GM19351 (cell line): ENCODE measurements around the gene MSI2.

Experiments used
- ATAC-seq: cut with Tn5 transposase; IDR thresholded peaks from one replicate; pipeline ENCODE4 v1.9.1; 2021; ENCODE audit warnings: mild to moderate bottlenecking, moderate library complexity; ENCODE audit not compliant: unreplicated experiment

The MSI2 gene

DNA sequence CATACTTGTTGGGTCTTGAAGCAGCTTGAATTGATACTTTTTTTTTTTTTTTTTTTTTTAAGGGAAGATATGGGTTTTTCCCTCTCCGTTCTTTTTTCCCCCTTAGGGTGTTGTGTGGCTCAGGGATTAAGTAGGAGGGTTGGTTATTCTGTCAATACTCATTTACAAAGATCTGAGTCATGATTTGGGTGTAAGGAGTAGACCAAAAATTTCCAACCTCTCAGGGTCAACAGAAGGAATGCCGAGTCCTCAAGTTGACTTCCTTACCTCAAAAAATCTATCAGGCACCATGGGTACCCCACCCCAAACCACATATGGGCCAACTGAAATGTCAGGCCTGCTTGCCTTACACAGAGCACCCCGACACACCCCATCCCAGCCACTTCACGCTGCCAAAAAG, 258.3 kb downstream of the MSI2 start:
- ATAC-seq: no peak

DNA sequence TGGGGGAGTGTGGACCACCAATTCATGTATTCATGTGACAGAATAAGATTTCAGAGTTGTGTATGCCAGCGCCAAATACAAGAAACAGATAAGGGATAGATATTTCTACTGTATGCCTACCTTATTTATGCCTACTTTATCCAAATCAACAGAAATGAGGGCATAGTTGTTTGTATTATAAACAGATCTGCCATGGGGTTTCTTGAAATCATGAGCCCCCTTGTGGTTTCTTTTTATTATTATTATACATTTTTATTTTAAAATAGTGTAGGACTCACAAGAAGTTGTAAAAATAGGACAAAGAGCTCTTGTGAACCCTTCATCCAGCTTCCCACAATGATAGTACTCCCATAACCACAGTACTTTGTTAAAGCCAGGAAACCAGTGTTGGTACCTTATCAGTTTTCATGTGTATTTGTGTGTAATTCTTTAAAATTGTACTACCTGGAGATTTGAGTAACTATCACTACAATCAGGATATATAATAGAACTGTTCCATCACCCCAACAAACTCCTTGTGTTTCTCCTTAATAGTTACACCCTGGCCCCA, 259.4 kb downstream of the MSI2 start:
- no peak for ATAC-seq

DNA sequence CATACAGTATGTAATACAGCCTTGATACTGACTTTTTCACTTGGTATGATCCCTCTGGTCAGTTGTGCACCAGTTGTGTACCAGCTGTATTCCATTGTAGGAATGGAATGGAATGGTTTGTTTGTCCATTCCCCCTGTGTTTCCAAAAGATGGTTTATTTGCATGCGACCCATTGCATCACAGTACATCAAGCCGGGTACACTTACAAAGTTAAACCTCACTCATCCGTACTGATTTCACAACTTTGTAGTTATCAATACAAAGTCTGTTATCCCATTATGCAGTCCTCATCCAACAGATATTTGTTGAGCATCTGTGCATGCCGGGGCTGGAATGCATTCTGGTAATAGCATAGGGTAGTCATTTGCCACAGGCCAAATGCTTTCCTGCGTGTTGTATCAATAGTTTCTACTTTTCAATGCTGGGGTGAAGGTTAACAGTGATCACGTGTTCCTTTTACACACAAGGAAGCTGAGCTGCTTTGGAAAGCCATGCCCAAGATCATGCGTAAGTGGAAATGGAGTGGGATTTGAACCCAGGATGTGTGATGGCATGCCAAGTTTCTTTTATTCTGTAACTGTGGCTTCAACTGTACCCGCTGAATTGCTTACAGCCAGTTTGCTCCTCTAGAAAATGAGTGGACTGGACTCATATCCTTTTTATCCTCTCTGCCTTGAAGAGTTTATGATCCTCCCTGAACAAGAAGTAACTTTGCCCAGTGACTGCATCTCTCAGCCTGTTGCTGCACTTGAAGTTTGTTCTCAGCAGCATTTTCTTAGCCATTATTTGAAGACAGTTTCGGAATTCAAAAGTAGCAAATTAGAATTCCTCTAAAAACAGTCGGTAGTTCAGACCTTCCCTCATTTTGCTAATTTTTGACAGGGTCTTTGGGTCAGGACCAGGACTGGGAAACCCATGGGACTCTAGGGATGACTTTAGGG, 260.2 kb downstream of the MSI2 start:
- no peak for ATAC-seq

DNA sequence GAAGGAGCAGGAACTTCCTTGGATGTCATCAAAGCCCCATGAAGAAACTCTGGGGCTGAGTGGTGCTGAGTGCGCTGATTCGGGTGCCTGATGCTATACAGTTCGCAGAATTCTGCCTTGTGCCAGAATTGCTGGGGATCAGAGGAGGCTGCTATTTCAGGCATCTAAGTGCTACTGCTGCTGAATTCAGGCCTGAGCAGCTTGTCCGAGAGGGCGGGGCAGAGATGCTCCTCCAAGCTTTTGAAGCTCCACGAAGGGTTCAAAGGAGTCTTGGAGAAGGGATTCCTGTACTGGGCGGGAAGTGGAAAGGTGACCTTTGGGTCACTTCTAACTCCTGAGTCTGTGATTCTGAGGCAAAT, 260.9 kb downstream of the MSI2 start:
- no peak for ATAC-seq

DNA sequence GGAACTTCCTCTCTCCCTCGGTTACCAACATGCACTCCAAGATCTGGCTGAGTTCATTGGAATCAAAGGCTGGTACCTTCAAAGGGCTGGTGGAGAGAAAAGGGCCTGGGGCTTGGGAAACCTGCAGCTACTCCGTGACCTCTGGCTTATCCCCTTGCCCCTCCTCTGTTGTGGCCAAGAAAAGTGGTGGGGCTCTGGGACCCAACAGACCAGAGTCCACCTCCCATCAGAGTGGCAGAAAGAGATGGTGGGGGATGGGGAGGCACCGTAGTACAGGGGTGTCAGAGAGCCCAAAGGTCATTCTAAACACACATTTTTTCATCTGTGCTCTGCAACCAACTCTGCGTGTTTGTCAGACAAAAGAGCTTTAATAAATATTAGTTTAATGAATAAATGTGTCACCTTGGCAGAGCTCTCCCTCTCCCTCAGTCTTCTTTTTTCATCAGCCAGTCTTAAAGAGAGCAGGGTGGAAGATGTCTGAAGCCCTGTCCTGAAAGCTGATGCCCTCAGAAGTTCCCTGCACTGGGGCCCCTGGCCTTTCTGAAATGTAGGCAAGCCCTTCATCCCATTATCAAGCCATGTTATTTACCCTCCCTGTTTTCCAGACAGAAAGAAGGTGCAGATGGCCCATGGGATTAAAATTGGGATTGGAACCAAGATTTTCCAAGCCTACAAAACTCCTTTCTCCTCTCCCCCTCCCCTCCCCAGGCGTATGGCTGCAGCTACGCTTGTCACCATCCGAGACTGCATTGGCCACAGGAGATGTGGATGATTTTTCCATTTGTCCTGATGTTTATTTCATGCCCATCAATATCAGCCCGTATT, 261.5 kb downstream of the MSI2 start:
- no peak for ATAC-seq

DNA sequence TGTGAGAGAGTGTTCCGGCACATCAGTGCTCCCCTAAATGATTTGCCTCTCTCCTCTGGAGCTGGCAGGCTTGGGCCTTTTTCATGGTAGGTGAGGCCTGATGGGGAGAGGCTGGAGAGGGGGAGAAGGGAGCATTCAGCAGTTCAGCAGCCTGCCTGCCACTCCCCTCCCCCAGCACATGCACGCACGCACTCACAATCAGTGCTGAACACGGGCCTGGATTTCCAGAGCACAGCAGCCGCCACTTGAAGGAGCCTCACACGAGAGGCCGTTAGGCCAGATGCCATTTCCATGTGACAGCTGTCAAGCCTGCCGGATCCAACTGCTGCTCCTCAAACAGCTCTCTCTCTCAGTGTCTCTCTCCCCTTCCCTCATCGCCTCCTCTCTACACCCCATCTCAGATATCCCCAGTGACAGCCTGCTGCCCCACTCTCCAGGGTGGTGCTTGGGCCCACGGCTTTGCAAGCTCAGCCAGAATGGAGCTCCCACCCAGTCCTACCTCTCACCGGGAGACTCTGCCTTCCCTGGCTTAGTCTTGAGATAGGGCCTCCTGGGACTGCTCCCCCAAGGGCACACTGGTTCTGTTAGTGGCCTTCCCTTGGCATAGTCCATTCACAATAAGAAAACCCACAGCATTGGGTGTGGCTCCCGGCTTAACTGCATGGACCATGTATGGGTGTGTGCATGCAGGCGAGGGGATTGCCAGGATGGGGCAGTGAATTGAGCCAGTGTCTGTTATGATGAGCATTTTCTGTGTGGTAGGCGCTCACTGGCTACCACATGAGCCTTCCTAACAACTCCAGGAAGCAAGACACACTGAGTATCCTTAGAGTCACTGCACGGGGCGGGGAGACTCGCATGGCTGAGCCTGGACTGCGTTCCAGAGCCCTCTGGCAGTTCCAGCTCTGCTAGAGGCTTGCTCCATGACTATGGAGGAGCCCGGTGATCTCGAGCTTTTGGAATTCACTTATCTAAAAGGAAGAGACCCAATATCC, 262.6 kb downstream of the MSI2 start:
- no peak for ATAC-seq

DNA sequence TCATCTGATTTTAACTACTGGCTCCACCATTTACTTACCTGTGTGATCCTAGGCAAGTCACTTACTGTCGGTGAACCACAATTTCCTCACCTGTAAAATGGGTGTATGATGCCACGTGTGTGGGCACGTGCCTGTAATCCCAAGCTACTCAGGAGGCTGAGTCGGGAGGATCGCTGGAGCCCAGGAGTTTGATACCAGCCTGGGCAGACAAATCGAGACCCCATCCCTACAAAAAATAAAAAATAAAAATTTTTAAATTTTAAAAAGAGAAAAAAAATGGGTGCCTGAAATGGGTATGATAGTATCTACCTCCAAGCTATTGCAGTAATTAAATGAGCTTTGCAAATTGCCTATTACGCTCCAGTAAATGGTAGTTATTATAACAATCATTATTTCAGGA, 263.5 kb downstream of the MSI2 start:
- no peak for ATAC-seq

DNA sequence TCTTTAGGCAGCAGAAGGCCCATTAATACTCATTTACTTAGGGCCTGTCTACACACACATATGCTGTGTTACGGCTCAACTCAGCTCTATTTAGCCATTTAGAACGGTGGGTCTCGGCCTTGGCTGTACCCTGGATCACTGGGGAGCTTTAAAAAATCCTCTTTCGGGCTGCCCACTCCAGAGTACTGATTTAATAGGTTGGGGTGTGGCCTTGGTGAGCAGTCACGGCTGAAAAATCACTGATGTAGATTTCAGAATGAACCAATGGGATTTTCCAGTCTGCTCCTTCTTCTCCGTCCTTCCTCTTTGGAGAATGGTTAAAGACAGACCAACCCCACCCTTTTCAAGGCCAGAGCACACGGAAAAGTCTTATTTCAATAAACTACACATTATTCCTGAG, 265.3 kb downstream of the MSI2 start:
- ATAC-seq: no peak

DNA sequence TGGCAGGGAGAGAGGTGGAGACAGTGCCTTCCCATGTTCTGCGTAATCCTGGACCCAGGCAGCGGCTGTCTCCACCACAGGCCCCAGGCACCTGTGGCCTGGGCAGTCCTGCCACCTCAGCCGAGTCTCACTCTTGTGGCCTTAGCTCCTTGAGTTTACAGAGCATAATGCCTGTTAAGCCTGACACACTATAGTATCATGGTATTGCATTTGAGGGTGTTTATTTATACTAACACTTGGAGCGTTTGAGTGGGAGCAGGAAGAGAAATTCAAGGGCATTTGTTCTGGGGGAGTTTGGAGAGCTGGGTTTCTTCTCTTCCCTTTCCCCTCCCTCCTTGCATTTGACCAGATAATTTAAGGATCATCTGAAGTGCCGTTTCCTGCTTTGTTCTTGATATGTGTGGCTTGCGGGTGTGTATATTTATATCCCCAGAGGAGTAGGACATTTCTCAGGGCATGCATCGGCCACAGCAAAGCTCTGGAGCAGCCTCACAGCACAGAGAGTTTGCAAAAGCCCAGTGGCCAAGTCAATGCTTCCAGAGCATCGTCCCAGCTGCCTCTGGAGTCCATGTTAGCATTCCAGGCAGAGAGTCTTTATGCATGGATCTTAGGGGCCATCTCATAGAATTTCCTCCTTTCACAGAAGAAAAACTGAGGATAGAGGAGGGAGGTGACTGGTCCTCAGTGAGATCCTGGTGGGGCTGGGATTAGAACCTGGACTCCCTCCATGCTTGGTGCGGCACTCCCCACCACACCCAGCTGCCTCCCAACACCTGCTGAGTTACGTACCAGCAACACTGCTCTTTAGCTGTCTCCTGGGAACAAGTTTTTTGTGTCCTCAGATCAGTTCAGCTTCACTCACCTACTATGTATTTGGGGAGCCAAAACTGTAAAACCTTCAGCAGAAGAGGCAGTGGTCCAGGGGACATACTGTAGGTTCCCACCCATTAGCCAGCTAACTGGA, 266.0 kb downstream of the MSI2 start:
- no peak for ATAC-seq

DNA sequence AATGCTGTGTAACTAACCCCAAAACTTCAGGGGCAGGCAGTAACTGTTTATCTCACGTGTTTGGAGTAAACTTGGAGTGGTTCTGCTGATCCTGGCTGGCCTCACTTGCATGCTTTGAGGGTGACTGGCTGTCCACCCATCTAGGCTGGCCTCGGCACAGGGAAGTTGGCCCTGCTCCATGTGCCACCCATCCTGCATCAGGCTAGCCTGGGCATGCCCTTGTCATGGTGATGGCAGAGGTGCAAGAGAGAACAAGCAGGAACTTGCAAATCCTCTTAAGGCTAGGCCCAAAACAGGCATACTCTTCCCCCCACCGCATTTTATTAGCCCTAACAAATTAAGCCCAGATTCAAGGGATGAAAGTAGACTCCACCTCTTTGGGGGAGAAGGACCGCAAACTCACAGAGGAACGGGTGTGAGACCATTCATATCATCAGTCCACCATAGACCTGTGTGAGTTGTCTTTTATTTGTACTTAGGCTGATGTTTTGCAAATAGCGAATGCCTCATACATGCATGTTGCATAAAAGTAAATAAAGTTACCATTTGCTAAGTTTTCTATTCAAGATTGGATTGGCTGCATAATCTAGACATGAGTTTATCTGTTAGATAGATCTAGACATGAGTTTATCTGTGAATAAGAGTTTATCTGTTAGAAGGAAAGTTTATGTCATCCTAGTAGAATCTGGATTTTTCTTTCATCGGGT, 267.8 kb downstream of the MSI2 start:
- ATAC-seq: no peak

DNA sequence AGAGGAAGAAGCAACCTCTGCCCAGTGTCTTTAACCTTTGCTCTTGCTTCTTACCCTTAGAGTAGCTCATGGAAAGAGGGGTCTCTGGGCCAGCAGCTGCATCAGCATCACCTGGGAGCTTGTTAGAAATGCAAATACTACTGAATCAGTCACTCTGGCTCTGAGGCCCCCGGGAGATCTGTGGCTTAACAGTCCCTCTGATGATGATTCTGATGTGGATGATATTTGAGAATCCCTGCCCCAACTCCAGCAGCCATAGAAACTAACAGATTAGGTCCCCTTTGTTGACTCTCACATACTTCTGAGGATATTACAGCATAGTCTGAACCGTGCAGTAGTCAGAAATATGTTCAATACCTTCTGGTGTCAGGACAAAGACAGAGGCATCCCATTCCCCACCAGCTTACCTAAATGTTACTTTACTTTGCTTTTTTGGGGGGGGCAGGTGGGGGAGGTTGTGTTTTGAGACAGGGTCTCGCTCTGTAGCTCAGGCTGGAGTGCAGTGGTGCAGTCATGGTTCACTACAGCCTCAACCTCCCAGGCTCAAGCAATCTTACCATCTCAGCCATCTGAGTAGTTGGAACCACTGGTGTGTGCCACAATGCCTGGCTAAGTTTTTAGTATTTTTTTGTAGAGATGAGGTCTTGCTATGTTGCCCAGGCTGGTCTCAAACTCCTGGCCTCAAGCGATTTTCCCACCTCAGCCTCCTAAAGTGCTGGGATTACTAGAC, 268.7 kb downstream of the MSI2 start:
- no peak for ATAC-seq

DNA sequence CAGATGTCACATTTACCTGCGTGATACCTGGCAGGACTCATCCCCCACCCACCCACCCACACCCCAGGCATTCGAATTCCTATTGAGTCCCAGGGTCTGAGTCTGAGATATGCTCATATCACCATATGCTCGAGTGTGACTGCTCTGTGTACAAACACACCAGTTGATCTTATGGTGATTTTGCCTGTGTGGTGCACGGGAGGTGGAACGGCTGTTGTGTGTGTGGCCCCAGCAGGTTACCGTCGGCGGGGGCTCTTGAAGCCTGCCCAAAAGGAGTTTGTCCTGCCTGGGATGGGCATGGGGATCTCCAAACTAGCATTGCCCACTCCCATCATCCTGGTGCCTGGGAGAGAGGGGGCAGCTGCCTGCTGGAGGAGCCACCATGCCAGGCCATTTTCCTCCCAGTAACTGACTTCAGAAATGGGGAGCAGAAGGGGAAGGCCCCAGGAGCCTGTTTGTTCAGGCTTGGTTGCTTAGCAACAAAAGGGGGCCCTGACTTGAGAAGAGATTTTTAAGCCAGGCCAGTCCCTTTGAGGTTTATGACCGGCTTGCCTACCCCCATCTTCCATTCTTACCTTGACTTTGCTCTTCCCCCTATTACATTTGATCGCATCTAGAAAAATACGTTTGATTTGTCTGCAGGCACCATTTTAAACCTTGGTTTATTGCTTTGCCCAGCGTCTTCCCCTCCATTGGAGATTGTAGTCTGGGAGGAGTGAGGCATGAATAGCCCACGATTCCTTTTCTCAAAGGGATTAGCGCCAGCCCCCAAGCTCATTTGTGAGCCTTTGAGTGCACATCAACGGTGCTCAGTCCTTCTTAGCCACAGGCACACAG, 271.1 kb downstream of the MSI2 start:
- no peak for ATAC-seq

DNA sequence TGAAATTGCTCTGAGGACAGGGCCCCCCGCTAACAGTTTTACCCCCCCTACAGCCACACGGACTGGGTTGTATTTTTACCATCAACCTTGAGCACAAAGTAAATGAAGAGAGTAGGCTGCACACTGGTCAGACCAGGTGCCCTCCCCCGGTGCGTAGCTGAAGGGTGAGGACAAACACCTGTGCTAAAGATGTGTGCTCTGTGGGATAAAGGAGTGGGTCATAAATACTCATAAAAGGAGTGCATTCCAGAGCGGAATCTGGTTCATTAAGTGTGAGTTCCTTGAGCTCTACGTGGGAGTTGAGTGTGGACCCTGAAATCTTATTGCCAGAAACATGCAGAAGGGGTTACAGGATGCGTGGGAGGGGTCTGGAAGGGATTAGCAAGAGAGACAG, 271.7 kb downstream of the MSI2 start:
- ATAC-seq: no peak

DNA sequence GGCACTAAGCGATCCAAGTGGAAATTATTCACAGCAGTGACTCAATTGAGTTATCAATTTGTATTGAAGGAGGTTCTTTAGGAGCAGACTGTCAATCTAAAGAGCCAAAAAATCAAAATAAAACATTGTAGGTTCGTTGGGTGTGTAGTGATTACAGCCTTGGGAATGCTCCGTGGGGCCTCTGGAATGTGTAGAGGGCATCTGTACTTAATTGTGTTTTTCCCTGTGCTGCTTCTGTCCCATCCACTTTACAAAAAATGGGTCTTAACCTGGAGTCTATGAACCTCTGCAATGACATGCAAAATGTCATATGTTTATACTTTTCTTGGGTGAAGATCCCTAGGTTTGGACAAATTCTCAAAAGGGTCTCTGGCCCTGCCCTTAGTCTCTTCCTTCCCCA, 273.7 kb downstream of the MSI2 start:
- no peak for ATAC-seq

DNA sequence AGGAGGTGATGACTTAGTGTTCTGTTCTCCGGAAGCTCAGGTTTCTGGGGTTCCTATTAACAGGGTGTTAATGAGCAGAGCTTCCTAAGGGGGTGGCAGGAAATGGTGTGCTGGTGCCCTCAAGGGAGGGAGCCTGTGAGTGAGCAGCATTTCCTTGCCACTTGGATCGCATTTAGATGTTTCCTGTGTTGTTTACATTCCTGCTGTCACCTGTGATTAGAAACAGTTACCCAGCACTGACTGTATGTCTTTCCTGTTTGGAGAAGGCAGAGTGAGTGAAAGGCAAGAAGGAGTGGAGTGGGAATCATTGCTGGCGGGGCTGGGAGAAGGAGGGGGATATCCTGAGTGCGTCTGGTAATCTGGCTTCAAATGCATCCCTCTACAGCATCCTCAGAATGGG, 274.2 kb downstream of the MSI2 start:
- no peak for ATAC-seq

DNA sequence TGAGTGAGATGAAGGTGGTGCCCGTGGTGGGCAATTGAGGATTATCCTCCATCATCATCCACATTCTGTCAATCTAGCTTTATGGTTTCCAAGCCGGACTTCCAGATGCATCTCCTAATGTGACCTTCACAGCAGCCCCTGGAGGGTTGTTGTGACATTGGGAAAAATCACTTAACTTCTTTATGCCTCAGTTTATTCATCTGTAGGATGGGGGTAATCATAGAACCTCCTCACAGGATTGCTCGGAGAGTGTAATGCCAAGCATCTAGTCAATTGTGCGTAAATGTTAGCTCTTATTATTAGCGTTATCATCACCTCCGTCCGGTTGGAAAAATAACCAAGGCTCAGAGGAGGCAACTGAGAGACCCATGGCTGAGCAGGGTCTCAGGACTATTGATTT, 274.8 kb downstream of the MSI2 start:
- ATAC-seq: no peak
